ENCODE measurements around the gene GPR132. TPM values are rescaled to one million over a fixed set of nuclear protein-coding genes. Genes with fewer than 3 reads are reported as not detected.
"Not testable (repeated sequence)": the region's sequence is repeated elsewhere in the genome, so short reads cannot be mapped to it uniquely, and the experiment has no call there.

Gene GPR132
- total RNA-seq, 2 experiments from 2014 or later: 51.2 to 51.4 TPM

DNA sequence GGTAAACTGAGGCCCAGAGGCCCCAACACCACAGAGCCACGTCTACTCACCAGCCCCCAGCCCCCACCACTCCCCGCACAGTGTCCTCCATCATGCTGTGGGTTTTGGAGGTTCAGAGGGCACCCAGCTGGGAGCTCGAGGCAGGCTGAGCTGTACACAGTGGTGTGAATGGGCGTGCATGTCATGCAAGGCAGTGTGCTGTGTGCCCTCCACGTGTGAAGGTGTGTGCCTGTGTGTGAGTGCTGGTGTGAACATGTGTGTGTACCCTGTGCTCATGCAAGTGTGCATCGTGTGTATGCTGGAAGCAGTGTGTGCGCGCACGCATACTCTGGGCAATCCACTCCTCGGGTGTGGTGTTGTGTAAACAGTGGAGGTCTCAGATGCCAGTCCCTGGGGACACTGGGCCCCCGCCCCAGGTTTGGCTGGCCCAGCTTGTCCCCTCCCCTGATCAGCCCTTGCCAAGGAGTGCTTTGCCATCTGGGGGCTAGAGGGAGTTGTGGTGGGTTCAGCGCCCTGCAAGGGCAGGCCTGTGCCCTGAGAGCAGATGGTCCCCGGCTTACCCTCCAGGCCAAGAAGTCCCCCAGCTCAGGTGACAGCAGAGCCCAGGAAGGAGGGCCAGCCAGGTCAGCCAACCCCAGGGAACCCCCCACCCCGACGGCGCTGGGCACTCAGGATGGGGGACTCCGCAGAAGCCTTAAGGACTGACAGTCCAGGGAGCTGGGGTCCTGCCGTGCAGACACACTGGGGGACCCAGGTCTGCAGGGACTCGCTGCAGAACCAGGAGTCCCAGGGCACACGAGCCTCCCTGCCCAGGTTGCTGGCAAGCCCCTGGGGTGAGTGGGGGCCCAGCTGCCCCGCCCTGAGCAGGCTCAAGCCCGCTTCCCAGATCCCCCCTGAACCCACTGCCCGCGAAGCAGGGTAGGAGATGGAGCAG lies 23.8 kb upstream of the GPR132 start:
- no peak for DNase-seq
- POLR2A ChIA-PET: interaction anchor here (1.5 to 4.1 kb wide), 3 partner anchors 24 to 159 kb away, joined by 3 to 67 read pairs (median 8); partner anchors contain the start of genes BTBD6 and GPR132

DNA sequence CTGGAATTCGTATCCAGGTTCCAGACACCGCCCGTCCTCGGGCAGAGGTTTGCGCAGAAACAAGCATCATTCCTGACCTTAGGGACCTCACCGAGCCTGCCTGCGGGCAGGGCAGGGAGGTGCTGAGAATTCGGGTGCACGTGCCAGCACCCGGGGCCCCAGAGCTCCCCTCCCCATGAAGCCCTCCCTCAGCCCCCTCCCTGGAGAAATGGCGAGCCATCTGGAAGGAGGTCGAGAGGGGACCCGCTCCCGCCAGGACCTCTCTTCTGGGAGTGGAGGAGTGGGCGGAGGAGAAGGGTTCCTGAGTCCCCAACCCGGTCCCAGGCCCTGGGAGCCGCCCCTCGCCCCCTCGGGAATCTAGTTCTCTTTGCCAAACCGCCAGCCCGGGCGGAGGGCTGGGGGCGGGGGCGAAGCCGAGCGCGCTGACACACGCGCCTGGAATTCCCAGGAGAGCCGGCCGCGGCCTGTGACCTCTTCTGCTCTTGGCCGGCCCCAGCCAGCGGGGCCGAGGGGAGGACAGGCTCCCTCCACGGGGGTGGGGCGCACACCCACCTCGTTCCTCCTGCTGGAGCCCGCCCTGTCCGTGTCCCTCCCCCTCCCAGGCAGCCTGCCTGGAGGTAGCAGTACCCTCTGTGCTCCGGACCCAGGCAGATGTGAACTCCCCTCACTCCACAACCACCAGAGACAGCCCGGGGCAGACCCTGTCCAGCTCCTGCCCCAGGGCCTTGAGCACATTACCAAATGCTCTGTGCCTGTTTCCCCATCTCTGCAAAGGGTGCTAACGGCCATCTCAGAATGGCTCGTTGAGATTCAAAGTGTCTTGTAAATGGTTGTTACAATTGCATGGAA lies 23.0 kb upstream of the GPR132 start:
- Mint-ChIP-seq H3K36me3 (ENCODE audit: low read depth) (no peaks in the 10 kb centered on the region), H3K9me3 (no peaks in the 10 kb centered on the region), H3K27me3 (peaks cover 8% of the 10 kb centered on the region), H3K4me3 (peak overlapping the region; percentile 64), H3K4me1 (peaks cover 30% of the 10 kb centered on the region), H3K27ac (no peak overlapping the region)
- ChIA-PET POLR2A (interaction anchor here (1.3 to 4.1 kb wide), 2 partner anchors 25 to 113 kb away, joined by 3 to 67 read pairs; partner anchors contain the start of gene GPR132), CTCF (interaction anchor here (0.6 to 3.2 kb wide), 6 partner anchors 12 to 264 kb away, joined by 3 to 33 read pairs (median 4); partner anchors contain the start of gene GPR132)
- no peak for DNase-seq

More for the DNA sequence above, 23.8 kb upstream of the GPR132 start:
- Mint-ChIP-seq H3K4me3 (peak overlapping the region; percentile 32), H3K36me3 (ENCODE audit: low read depth) (no peaks in the 10 kb centered on the region), H3K27me3 (peaks cover 4% of the 10 kb centered on the region), H3K4me1 (peaks cover 34% of the 10 kb centered on the region), H3K27ac (no peak overlapping the region), H3K9me3 (no peaks in the 10 kb centered on the region)
- CTCF ChIA-PET: interaction anchor here (1.0 to 2.1 kb wide), 2 partner anchors 24 to 263 kb away, joined by 3 to 21 read pairs; partner anchors contain the start of gene GPR132

DNA sequence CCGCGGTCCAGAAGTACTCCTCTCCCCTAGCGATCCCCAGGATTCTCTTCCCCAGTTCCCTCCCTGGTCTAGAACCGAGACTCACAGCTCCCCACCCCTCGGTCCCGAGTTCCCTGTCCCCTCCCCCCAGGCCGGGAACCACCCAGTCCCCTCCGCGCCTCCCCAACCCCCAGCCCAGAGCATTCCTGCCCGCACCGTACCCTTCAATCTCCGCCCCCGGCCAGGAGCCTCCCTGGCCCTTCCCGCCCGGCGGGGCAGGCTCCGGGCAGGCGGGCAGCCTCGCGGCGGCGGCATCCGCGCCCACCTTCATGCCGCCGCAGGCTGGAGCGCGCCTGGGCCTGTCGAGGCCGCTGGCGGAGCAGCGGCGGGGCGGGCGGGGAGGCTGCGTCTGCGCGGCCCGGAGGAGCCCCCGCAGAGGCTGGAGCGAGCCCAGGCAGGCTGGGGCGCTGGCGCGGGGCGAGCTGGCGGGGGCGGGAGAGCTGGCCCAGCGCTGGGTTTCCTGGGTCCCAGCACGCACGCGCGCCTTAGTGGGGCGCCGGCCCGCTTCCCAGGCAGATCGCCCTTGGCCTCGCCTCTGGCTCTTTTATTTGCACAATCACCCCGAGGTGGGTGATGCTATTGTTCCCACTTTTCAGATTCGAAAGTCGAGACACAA lies 22.2 kb upstream of the GPR132 start:
- no peak for DNase-seq
- Mint-ChIP-seq H3K27ac (no peak overlapping the region), H3K4me3 (peak overlapping the region; percentile 71), H3K27me3 (peaks cover 8% of the 10 kb centered on the region), H3K4me1 (peaks cover 26% of the 10 kb centered on the region), H3K9me3 (no peaks in the 10 kb centered on the region), H3K36me3 (ENCODE audit: low read depth) (no peaks in the 10 kb centered on the region)
- ChIA-PET POLR2A (interaction anchor here (0.9 to 4.1 kb wide), 10 partner anchors 11 to 112 kb away, joined by 3 to 67 read pairs (median 4); partner anchors contain the start of genes CDCA4 and GPR132), CTCF (interaction anchor here (0.6 to 3.2 kb wide), 14 partner anchors 12 to 178 kb away, joined by 3 to 33 read pairs (median 5); partner anchors contain the start of genes GPR132 and NUDT14)

DNA sequence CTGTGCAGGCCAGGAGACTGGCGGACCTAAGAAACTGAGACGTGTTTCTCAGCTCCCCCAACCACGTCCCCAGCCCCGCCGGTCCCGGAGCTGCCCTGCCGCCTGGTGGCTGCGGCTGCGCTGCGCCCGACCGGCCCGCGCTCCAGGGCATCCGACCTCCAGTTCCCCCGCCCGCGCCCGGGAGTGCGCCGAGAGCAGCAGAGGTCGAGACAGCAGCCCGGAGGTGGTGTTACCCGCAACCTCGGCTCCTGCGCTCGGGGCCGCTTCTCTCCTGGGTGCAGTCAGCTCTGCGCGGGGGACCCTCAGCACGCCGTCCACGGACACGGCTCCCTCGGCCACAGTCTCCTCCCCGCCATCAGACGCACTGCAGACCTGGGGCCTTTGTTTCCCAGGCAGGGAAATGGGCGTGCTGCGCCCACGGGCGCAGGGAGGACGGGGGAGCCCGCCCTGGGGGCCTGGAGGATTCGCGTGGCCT lies 21.6 kb upstream of the GPR132 start:
- POLR2A ChIA-PET: interaction anchor here (0.9 to 4.1 kb wide), 9 partner anchors 11 to 112 kb away, joined by 3 to 67 read pairs (median 4); partner anchors contain the start of genes CDCA4 and GPR132
- H3K27ac Mint-ChIP-seq: no peak overlapping the region
- H3K4me3 Mint-ChIP-seq: peak overlapping the region; percentile 71
- CTCF ChIA-PET: interaction anchor here (1.0 to 3.2 kb wide), 16 partner anchors 11 to 214 kb away, joined by 3 to 33 read pairs (median 5); partner anchors contain the start of genes BRF1, GPR132 and NUDT14
- H3K9me3 Mint-ChIP-seq: no peaks in the 10 kb centered on the region
- peaks cover 22% of the 10 kb centered on the region for H3K4me1 Mint-ChIP-seq
- H3K27me3 Mint-ChIP-seq: peaks cover 10% of the 10 kb centered on the region
- H3K36me3 Mint-ChIP-seq (ENCODE audit: low read depth): no peaks in the 10 kb centered on the region
- DNase-seq: peak; percentile 91

DNA sequence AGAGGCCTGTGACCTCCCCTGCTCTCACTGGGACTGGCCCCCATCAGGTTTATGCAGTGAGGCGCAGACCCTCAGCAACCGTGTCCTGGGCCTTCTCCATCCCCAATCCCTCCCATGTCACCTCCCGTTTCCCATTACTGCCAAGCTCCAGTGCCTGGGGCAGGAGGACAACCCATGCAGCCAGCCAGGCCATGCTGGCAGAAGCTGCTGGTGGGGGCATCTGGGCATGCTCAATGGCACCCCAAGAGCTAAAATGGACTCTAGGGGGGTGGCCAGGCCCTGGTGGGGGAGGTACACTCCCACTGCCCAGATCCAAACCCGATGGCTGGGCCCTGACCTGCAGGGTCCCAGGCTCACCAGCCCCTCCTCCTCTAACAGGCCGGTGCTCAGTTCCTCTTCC lies 20.5 kb upstream of the GPR132 start:
- Mint-ChIP-seq H3K36me3 (ENCODE audit: low read depth) (no peaks in the 10 kb centered on the region), H3K4me1 (peaks cover 24% of the 10 kb centered on the region), H3K27me3 (peaks cover 11% of the 10 kb centered on the region), H3K4me3 (no peak overlapping the region), H3K27ac (no peak overlapping the region), H3K9me3 (no peaks in the 10 kb centered on the region)
- DNase-seq: no peak
- ChIA-PET POLR2A (interaction anchor here (1.3 to 4.1 kb wide), 4 partner anchors 10 to 65 kb away, joined by 8 to 67 read pairs (median 10); partner anchors contain the start of genes CDCA4 and GPR132), CTCF (interaction anchor here (0.5 to 3.2 kb wide), 10 partner anchors 13 to 1222 kb away, joined by 3 to 33 read pairs (median 6); partner anchors contain the start of gene GPR132)

DNA sequence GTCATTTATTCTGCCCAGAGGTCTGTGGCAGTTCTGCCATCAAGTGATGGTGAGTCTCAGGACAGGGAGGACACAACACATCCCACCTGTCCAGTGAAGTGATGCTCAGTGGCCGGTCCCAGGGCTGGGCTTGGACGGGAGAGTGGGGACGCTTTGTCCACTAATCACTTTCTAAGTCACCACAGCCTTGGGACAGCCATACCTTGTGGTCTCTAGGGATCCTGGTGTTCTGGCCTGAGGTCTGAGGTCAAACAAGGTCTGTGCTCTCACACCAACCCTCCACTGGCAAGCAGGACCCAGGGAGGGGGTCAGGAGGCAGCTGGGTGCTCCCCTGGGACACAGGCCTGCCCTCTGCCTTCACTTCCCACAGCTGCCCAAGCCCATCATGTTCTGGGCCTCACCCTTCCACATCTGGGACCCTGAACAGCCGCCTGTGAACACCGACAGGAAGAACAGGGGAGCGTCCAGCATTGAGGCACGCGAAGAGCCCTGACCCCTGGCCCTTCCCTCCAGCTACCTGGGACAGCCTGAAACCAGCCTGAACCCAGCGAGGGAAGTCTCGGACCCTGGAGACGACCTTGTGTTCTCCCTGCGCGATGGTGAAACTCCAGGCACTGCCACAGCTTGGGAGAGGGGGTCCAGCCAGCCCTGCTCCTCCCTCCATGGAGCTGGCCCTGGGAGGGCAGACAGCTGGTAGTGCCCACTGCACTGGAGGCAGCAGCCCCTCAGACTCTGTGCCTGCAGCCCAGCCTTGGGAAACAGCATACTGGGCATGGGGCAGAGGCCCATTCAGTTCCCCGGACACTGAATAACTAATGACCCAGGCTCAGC lies 19.7 kb upstream of the GPR132 start:
- no peak for DNase-seq
- no peaks in the 10 kb centered on the region for H3K36me3 Mint-ChIP-seq (ENCODE audit: low read depth)
- peaks cover 14% of the 10 kb centered on the region for H3K27me3 Mint-ChIP-seq
- peaks cover 20% of the 10 kb centered on the region for H3K4me1 Mint-ChIP-seq
- CTCF ChIA-PET: interaction anchor here (1.4 to 3.2 kb wide), 2 partner anchors 25 to 267 kb away, joined by 4 to 33 read pairs; no protein-coding TSS in a partner anchor
- H3K27ac Mint-ChIP-seq: no peak overlapping the region
- no peaks in the 10 kb centered on the region for H3K9me3 Mint-ChIP-seq
- POLR2A ChIA-PET: interaction anchor here (2.3 to 4.1 kb wide), 2 partner anchors 14 to 21 kb away, joined by 12 to 67 read pairs; partner anchors contain the start of gene GPR132
- H3K4me3 Mint-ChIP-seq: no peak overlapping the region

DNA sequence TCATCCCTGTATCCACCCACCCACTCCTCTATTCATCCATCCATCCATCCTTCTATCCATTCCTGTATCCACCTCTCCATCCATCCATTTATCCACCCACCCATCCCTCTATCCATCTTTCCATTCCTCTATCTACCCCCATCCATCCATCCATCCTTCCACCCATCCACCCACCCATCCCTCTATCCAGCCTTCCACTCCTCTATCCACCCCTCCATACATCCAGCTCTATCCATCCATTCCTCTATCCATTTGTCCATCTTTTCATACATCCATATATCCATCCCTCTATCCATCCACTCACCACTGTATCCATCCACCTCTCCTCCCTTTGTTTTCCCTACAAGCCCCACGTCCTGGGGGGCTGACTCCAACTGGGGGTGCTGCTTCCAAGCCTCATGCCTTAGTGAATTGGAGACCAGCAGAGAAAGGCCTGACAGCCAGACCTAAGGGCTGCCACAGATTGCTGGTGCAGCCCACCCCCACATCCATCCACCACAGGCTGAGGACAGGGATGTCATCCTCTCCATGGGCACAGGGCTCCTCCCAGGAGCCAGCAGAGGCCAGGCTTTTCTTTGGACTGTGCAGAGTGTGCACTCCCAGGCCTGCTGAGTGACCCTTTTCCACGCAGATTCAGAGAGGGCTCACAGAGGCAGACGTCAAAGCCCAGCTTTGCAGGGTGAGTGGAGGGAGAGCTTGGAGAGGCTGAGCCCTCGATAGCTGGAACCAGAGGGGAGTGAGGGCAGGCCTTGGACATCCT lies 18.9 kb upstream of the GPR132 start:
- Mint-ChIP-seq H3K4me1 (peaks cover 20% of the 10 kb centered on the region), H3K27me3 (peaks cover 14% of the 10 kb centered on the region), H3K4me3 (no peak overlapping the region), H3K9me3 (no peaks in the 10 kb centered on the region), H3K36me3 (ENCODE audit: low read depth) (no peaks in the 10 kb centered on the region), H3K27ac (no peak overlapping the region)
- DNase-seq: no peak
- CTCF ChIA-PET: no interaction called here
- POLR2A ChIA-PET: no interaction called here

DNA sequence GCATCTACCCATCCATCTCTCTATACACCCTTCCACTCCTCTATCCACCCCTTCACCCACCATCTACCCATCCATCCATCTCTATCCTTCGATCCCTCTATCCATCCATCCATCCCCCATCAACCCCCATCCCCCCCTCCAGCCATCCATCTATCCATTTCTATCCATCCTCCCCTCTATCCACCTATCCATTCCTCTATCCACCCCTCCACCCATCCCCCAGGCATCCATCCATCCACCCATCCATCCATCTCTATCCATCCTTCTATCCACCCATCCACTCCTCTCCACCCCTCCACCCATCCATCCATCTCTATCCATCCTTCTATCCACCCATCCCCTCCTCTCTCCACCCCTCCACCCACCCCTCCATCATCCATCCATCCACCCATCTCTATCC lies 17.5 kb upstream of the GPR132 start:
- Mint-ChIP-seq H3K4me1 (peaks cover 17% of the 10 kb centered on the region), H3K36me3 (ENCODE audit: low read depth) (no peaks in the 10 kb centered on the region), H3K27me3 (peaks cover 10% of the 10 kb centered on the region), H3K9me3 (no peaks in the 10 kb centered on the region), H3K4me3 (no peak overlapping the region), H3K27ac (no peak overlapping the region)
- ChIA-PET CTCF (interaction anchor here (1.6 kb wide), 1 partner anchor 8 kb away, joined by 5 read pairs; no protein-coding TSS in a partner anchor), POLR2A (no interaction called here)
- DNase-seq: no peak

DNA sequence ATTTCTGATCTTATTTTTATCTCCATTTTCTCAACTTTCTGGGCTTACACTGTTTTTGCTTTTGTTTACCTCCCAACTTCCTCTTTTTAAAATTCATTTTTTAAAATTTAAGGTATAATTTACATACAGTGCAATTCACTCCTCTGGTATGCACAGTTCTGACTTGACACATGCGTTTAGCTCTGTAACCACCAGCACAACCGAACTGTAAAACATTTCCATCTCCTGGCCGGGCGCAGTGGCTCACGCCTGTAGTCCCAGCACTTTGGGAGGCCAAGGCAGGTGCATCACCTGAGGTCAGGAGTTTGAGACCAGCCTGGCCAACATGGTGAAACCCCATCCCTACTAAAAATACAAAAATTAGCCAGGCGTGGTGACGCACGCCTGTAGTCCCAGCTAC lies 16.2 kb upstream of the GPR132 start:
- H3K4me3 Mint-ChIP-seq; DNase-seq; H3K36me3 Mint-ChIP-seq (ENCODE audit: low read depth); H3K9me3 Mint-ChIP-seq; H3K27ac Mint-ChIP-seq: not testable (repeated sequence)
- POLR2A ChIA-PET: interaction anchor here (0.8 kb wide), 1 partner anchor 14 kb away, joined by 3 read pairs; no protein-coding TSS in a partner anchor
- CTCF ChIA-PET: interaction anchor here (1.2 to 1.6 kb wide), 2 partner anchors 9 kb away, joined by 3 to 5 read pairs; no protein-coding TSS in a partner anchor
- Mint-ChIP-seq H3K27me3 (peaks cover 10% of the 10 kb centered on the region), H3K4me1 (peaks cover 23% of the 10 kb centered on the region)

DNA sequence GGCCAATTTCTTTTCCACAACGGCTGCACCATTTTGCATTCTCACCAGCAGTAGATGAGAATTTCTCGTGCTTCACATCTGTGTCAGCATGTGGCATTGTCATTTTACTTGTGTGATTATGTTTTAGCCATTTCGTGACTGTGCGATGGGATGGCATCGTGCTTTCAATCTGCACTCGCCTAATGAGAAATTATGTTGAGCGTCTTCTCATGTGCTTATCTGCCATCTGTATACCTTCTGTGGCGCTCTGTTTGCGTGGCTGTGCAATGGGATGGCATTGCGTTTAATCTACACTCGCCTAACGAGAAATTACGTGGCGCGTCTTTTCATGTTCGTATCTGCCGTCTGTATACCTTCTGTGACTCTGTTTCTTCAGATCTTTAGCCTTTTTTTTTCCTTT lies 14.9 kb upstream of the GPR132 start:
- H3K9me3 Mint-ChIP-seq: no peaks in the 10 kb centered on the region
- peaks cover 27% of the 10 kb centered on the region for H3K4me1 Mint-ChIP-seq
- H3K27ac Mint-ChIP-seq: no peak overlapping the region
- peaks cover 10% of the 10 kb centered on the region for H3K27me3 Mint-ChIP-seq
- POLR2A ChIA-PET: interaction anchor here (1.1 kb wide), 1 partner anchor 15 kb away, joined by 6 read pairs; the partner anchor contains the start of gene GPR132
- no peak overlapping the region for H3K4me3 Mint-ChIP-seq
- CTCF ChIA-PET: interaction anchor here (0.8 to 1.1 kb wide), 2 partner anchors 10 to 35 kb away, joined by 3 read pairs; no protein-coding TSS in a partner anchor
- H3K36me3 Mint-ChIP-seq (ENCODE audit: low read depth): no peaks in the 10 kb centered on the region
- DNase-seq: no peak

Measured in activated CD4-positive, alpha-beta memory T cell treated with anti-CD3 and anti-CD28 coated beads, Interleukin-2, amount 10 ng/mL, durations not matched to agents 7 days and 5 days (primary cell).